H1 (cell line): ENCODE measurements around the gene RMC1. TPM values are rescaled to one million over a fixed set of nuclear protein-coding genes. Genes with fewer than 3 reads are reported as not detected.
A peak's percentile ranks its signal among the peaks of the same experiment; 100 is the strongest.

Experiments
- CTCF ChIA-PET: fragments of 300-600 bp; sonication (Branson Sonifier 250); formaldehyde crosslinking; loops from one replicate; lab custom pipeline; 2021; ENCODE audit not compliant: partially characterized antibody; lab: Charles Lee
- POLR2A ChIA-PET: fragments of 300-600 bp; sonication (Branson Sonifier 250); formaldehyde crosslinking; loops from one replicate; lab custom pipeline; 2021; ENCODE audit warnings: inconsistent platforms; ENCODE audit not compliant: partially characterized antibody; lab: Charles Lee
- DNase-seq, 2 experiments: peaks; one replicate each; pipeline versions ENCODE4 v3.0.0 to v3.0.0-alpha.2; 2010 to 2022; ENCODE audit warnings: low spot score in 2 of 2, low read depth in 1 of 2, mixed read lengths in 1 of 2
- FAIRE-seq: peaks from 2 replicates; lab custom pipeline; 2011; peaks lifted over from hg19 to GRCh38; lab: Jason Lieb, UNC
- H2AFZ ChIP-seq: 2 replicates; pipeline ENCODE4 v1.8.1; 2012; ENCODE audit warnings: low read length, inconsistent platforms
- H2AK5ac ChIP-seq: 2 replicates; pipeline ENCODE4 v1.6.1; 2013; ENCODE audit warnings: low read depth, low read length
- H2BK120ac ChIP-seq: replicated peaks from 2 replicates; pipeline ENCODE3; 2013; ENCODE audit warnings: low read depth, low read length, inconsistent platforms
- H2BK12ac ChIP-seq: 2 replicates; pipeline ENCODE4 v1.6.1; 2013; ENCODE audit warnings: low read depth, low read length
- H2BK15ac ChIP-seq: 2 replicates; pipeline ENCODE4 v1.6.1; 2013; ENCODE audit warnings: low read length
- H2BK20ac ChIP-seq: 2 replicates; pipeline ENCODE4 v1.6.1; 2013; ENCODE audit warnings: low read length
- H2BK5ac ChIP-seq: 2 replicates; pipeline ENCODE4 v1.6.1; 2013; ENCODE audit warnings: low read depth, low read length
- H3K14ac ChIP-seq: 2 replicates; pipeline ENCODE4 v1.6.1; 2013; ENCODE audit warnings: inconsistent platforms; ENCODE audit not compliant: insufficient read length
- H3K18ac ChIP-seq: 2 replicates; pipeline ENCODE4 v1.6.1; 2013; ENCODE audit warnings: low read length; ENCODE audit errors: extremely low read depth
- H3K23ac ChIP-seq: 2 replicates; pipeline ENCODE4 v1.6.1; 2013; ENCODE audit warnings: inconsistent platforms; ENCODE audit not compliant: insufficient read length
- H3K23me2 ChIP-seq: 2 replicates; pipeline ENCODE4 v1.6.1; 2013; ENCODE audit warnings: low read depth, low read length
- H3K27ac ChIP-seq: 2 replicates; pipeline ENCODE4 v1.6.1; 2011; ENCODE audit warnings: low read depth, low read length, inconsistent platforms
- H3K27me3 ChIP-seq, 4 experiments: replicated peaks in 1 of 4; 1 replicate in 1 of 4; 2 replicates in 3 of 4; pipeline versions ENCODE4 v1.6.1 to v1.8.1; 2011 to 2013; ENCODE audit warnings: low read length in 3 of 4, mild to moderate bottlenecking in 3 of 4, inconsistent platforms in 2 of 4, mixed read lengths in 2 of 4, moderate library complexity in 1 of 4; ENCODE audit not compliant: control insufficient read depth in 3 of 4, insufficient read depth in 3 of 4; ENCODE audit errors: extremely low read depth in 1 of 4
- H3K36me3 ChIP-seq, 4 experiments: 2 replicates each; pipeline versions ENCODE4 v1.6.1 to v1.8.1; 2011 to 2013; ENCODE audit warnings: mild to moderate bottlenecking in 4 of 4, low read length in 3 of 4, moderate library complexity in 2 of 4, control low read depth in 1 of 4, inconsistent platforms in 1 of 4; ENCODE audit not compliant: insufficient read depth in 4 of 4, control insufficient read depth in 2 of 4
- H3K4ac ChIP-seq: replicated peaks from 2 replicates; pipeline ENCODE3; 2013; ENCODE audit warnings: low read length, low read depth, mixed read lengths, inconsistent platforms; ENCODE audit not compliant: insufficient read length
- H3K4me1 ChIP-seq, 4 experiments: replicated peaks in 1 of 4; 1 replicate in 1 of 4; 2 replicates in 3 of 4; pipeline versions ENCODE4 v1.6.1 to v1.8.1; 2011 to 2013; ENCODE audit warnings: low read length in 3 of 4, inconsistent platforms in 2 of 4, mixed read lengths in 1 of 4; ENCODE audit not compliant: insufficient read depth in 4 of 4, control insufficient read depth in 3 of 4
- H3K4me2 ChIP-seq, 2 experiments: 2 replicates each; pipeline versions ENCODE4 v1.6.1 to v1.8.1; 2011 to 2013; ENCODE audit warnings: low read depth in 2 of 2, low read length in 2 of 2, control low read depth in 1 of 2, inconsistent platforms in 1 of 2, mild to moderate bottlenecking in 1 of 2; ENCODE audit not compliant: insufficient read depth in 1 of 2
- H3K4me3 ChIP-seq, 4 experiments: fragments of 200-600, 300-600 bp in 1 of 4; sonication (generic), shearing (Covaris generic), sonication (Bioruptor Twin) in 1 of 4; 2 replicates each; pipeline versions ENCODE4 v1.5.1 to v1.8.1; 2011 to 2016; ENCODE audit warnings: low read length in 4 of 4, low read depth in 3 of 4, control low read depth in 2 of 4, inconsistent platforms in 2 of 4, mild to moderate bottlenecking in 2 of 4, mixed read lengths in 1 of 4, moderate library complexity in 1 of 4; ENCODE audit not compliant: insufficient read depth in 2 of 4; ENCODE audit errors: extremely low read depth in 1 of 4
- H3K56ac ChIP-seq: replicated peaks from 2 replicates; pipeline ENCODE3; 2013; ENCODE audit warnings: low read depth, mild to moderate bottlenecking, mixed read lengths, low read length, inconsistent platforms; ENCODE audit not compliant: insufficient read length
- H3K79me1 ChIP-seq: 2 replicates; pipeline ENCODE4 v1.6.1; 2013; ENCODE audit warnings: low read depth, low read length, control low read depth
- H3K79me2 ChIP-seq, 2 experiments: 2 replicates each; pipeline versions ENCODE4 v1.6.1 to v1.8.1; 2012 to 2013; ENCODE audit warnings: low read length in 2 of 2, mild to moderate bottlenecking in 2 of 2, inconsistent platforms in 1 of 2; ENCODE audit not compliant: insufficient read depth in 2 of 2, control insufficient read depth in 1 of 2
- H3K9ac ChIP-seq, 4 experiments: replicated peaks in 1 of 4; 1 replicate in 1 of 4; 2 replicates in 3 of 4; pipeline versions ENCODE4 v1.6.1 to v1.8.1; 2011 to 2013; ENCODE audit warnings: low read depth in 3 of 4, low read length in 3 of 4, control low read depth in 2 of 4, mild to moderate bottlenecking in 2 of 4, moderate library complexity in 2 of 4, inconsistent platforms in 1 of 4; ENCODE audit errors: extremely low read depth in 1 of 4
- H3K9me3 ChIP-seq, 2 experiments: 2 replicates each; pipeline versions ENCODE4 v1.6.1 to v1.8.1; 2012 to 2013; ENCODE audit warnings: mild to moderate bottlenecking in 2 of 2, moderate library complexity in 2 of 2, control low read depth in 1 of 2, inconsistent platforms in 1 of 2, low read depth in 1 of 2, low read length in 1 of 2, mixed read lengths in 1 of 2; ENCODE audit not compliant: insufficient read depth in 2 of 2
- H4K20me1 ChIP-seq, 2 experiments: replicated peaks in 1 of 2; 2 replicates each; pipeline versions ENCODE3 to v1.8.1; 2011 to 2013; ENCODE audit warnings: inconsistent platforms in 2 of 2, low read length in 2 of 2, mild to moderate bottlenecking in 1 of 2; ENCODE audit not compliant: insufficient read depth in 2 of 2, control insufficient read depth in 1 of 2
- H4K5ac ChIP-seq: 2 replicates; pipeline ENCODE4 v1.6.1; 2013; ENCODE audit warnings: low read length, low read depth, mixed read lengths, inconsistent platforms; ENCODE audit not compliant: insufficient read length
- H4K8ac ChIP-seq: 2 replicates; pipeline ENCODE4 v1.8.0; 2013; ENCODE audit warnings: mild to moderate bottlenecking, moderate library complexity, low read length, inconsistent platforms; ENCODE audit not compliant: insufficient read depth; ENCODE audit errors: extremely low read depth
- H4K91ac ChIP-seq: replicated peaks from 2 replicates; pipeline ENCODE3; 2013; ENCODE audit warnings: low read length, mixed read lengths, inconsistent platforms; ENCODE audit not compliant: insufficient read length
- CTBP2 ChIP-seq: IDR thresholded peaks from 2 replicates; pipeline ENCODE4 v1.7.0; 2011; ENCODE audit warnings: borderline replicate concordance, mild to moderate bottlenecking, moderate library complexity, mixed read lengths, low read length; ENCODE audit not compliant: insufficient read depth, insufficient read length
- HDAC2 ChIP-seq, 2 experiments: fragments of 300-600 bp in 1 of 2; sonication (generic) in 1 of 2; IDR thresholded peaks; 2 replicates each; pipeline ENCODE4 v1.6.1; 2011 to 2012; ENCODE audit warnings: low read depth in 2 of 2, low read length in 2 of 2, mild to moderate bottlenecking in 2 of 2, moderate library complexity in 2 of 2, borderline replicate concordance in 1 of 2, inconsistent platforms in 1 of 2
- SAP30 ChIP-seq: fragments of 300-600 bp; sonication (generic); IDR thresholded peaks from 2 replicates; pipeline ENCODE4 v1.7.1; 2012; ENCODE audit warnings: low read length, moderate library complexity, mild to moderate bottlenecking, inconsistent platforms; ENCODE audit not compliant: insufficient read depth, insufficient replicate concordance
- WGBS, 2 experiments: shearing (Covaris generic) in 1 of 2; methylation state at CpG; one replicate each; pipeline versions ENCODE4 v1.1.6 to v1.1.7; 2013 to 2015; ENCODE audit warnings: low lambda C conversion rate in 2 of 2, mixed read lengths in 2 of 2, inconsistent platforms in 1 of 2, low coverage in 1 of 2, missing lambda C conversion rate in 1 of 2; ENCODE audit not compliant: insufficient replicate concordance in 2 of 2, insufficient coverage in 1 of 2, insufficient read length in 1 of 2; ENCODE audit errors: extremely low coverage in 1 of 2, missing lambda C conversion rate in 1 of 2; 5-methylcytosine and 5-hydroxymethylcytosine counted together
- long read RNA-seq, 2 experiments: library from RNA in 1 of 2; library from capped mRNA in 1 of 2; stranded (forward); transcript quantifications; one replicate each; pipeline ENCODE4 v2.0.0, GENCODE V29; 2021; ENCODE audit warnings: inconsistent platforms in 1 of 2
- polyA minus RNA-seq, 3 experiments: library from RNA; depleted of rRNA, polyadenylated mRNA; stranded (reverse); fragments of >200 nt; gene quantifications; 1 replicate in 2 of 3; 2 replicates in 1 of 3; pipeline ENCODE4 v1.2.3, GENCODE V29; 2011
- polyA plus RNA-seq, 7 experiments: library from polyadenylated mRNA; depleted of rRNA in 3 of 7; stranded (reverse) in 5 of 7; unstranded in 2 of 7; fragments of >200 nt in 5 of 7; fragments of 200-250 nt in 2 of 7; gene quantifications; 1 replicate in 5 of 7; 2 replicates in 1 of 7; 4 replicates in 1 of 7; pipeline versions ENCODE4 v1.2.1 to v1.2.3, GENCODE V29; 2011 to 2013; ENCODE audit warnings: missing spikeins in 2 of 7, mixed read lengths in 2 of 7
- total RNA-seq: library from RNA; stranded (reverse); fragmentation: NEBNext Ultra II Directional; extraction: Animal tissue kit (Norgen Biotek cat#: 25700); gene quantifications from 2 replicates; pipeline ENCODE4 v1.2.1, GENCODE V29; 2021
- TF ChIP-seq, protein P1 (sequence below): IDR thresholded peaks from 2 replicates; pipeline ENCODE4 v1.6.1; 2011; ENCODE audit warnings: low read depth, mild to moderate bottlenecking, low read length; ENCODE audit not compliant: insufficient read depth

Gene RMC1
- 20.1 and 21.3 TPM in 2 replicates for total RNA-seq
- 14.2 and 16.4 TPM in 2 replicates for polyA plus RNA-seq (2011; rRNA removed)
- 12.6 TPM for polyA plus RNA-seq (2011; cell fraction: cytosol; rRNA removed)
- polyA plus RNA-seq (2011; cell fraction: nucleus; rRNA removed): 22.0 TPM
- 13.8 to 18.0 TPM (median 16.3 TPM) in 4 replicates for polyA plus RNA-seq (2012, experiment 1 of 2)
- 6.8 TPM for polyA plus RNA-seq (2012, experiment 2 of 2)
- polyA plus RNA-seq (2013, experiment 1 of 2): 21.6 TPM
- polyA plus RNA-seq (2013, experiment 2 of 2): 21.4 TPM
- 11.1 and 13.4 TPM in 2 replicates for polyA minus RNA-seq (2011; rRNA and poly(A)+ RNA removed)
- 12.6 TPM for polyA minus RNA-seq (2011; cell fraction: cytosol; rRNA and poly(A)+ RNA removed)
- polyA minus RNA-seq (2011; cell fraction: nucleus; rRNA and poly(A)+ RNA removed): 11.3 TPM
- long read RNA-seq, experiment 1, partial matches to known transcripts: 3 of 7 reads
- long read RNA-seq, experiment 1, other reads (novel, unspliced or antisense): 0 of 7 reads
- long read RNA-seq, experiment 2, partial matches to known transcripts: 7 of 8 reads
- long read RNA-seq, experiment 2, other reads (novel, unspliced or antisense): 1 of 8 reads

DNA sequence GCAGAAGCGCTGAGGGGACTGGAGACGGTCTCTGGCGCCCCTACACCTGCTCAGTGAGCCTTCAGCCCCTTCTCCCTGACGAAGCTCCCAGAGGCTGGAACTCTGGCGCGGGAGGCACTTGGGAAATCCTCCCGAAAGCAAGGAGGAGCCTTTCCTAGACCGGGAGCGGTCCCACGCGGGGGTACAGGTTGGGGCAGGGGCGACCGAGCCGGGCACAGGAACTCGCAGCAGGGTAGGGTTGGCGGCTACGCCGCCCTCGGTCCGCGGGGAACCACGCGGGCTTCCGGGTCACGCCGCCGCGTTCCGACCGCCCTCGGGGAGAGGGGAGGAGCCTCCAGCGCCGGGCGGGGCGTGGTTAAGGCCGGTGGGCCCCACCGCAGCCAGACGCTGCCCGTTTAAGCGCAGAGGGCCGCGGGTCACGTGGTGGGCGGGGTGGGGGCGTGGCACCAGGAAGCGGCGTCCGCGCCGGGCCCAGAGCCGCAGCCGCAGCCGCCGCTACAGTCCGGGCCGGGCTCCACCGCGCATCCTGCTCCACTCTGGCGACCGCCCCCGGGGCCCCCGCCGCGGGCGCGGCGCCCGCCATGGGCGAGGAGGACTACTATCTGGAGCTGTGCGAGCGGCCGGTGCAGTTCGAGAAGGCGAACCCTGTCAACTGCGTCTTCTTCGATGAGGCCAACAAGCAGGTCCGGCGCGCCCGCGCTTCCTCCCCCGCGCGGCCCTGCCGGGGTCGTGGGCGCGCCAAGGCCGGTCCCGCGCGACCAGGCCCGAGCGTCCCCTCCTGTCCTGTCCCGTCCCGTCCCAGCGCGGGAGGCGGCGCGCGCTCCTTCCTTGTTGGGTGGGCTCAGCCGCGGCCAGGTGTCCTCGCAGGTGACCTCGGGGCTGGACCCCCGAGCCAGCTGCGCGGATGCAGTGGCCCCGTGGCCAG, at the start of gene RMC1:
Gene RMC1 (plus strand): TSS at position 474 of the 925 bp plus-strand sequence. CDS start 108 bp downstream, at position 582.
- H2BK15ac ChIP-seq: peak within 1 kb of the TSS; percentile 97; the same call in 1 of the 2 replicates
- no peak for FAIRE-seq
- POLR2A ChIA-PET: interaction anchor here (1.0 to 1.5 kb wide), 2 partner anchors 15 to 17 kb away, joined by 3 read pairs; no protein-coding TSS in a partner anchor
- TF ChIP-seq, protein P1, sequence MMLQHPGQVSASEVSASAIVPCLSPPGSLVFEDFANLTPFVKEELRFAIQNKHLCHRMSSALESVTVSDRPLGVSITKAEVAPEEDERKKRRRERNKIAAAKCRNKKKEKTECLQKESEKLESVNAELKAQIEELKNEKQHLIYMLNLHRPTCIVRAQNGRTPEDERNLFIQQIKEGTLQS: peak; percentile 75
- TF ChIP-seq CTBP2 (peak; percentile 39), SAP30 (no peak), HDAC2 (IDR thresholded peaks at IDR 0.05; ENCODE audit: borderline replicate concordance in 1 of 2, low read depth in 2 of 2, low read length in 2 of 2) (0 out of 4 replicates have a peak, but pooled peaks of 1 of the 2 experiments have one; percentile 83)

More for the DNA sequence above, at the start of gene RMC1:
- peak; percentile 78 to 99 for DNase-seq
- no peak within 1 kb of the TSS for H2BK120ac ChIP-seq
- H3K4ac ChIP-seq: no peak within 1 kb of the TSS
- H3K9me3 ChIP-seq: no peaks in the 10 kb centered on the region
- H2BK20ac ChIP-seq: 0 out of 2 replicates have a peak within 1 kb of the TSS, but pooled peaks have one; percentile 80
- peak within 1 kb of the TSS; percentile 78 to 91 for H3K4me2 ChIP-seq
- CTCF ChIA-PET: interaction anchor here (0.7 kb wide), 1 partner anchor 26 kb away, joined by 3 read pairs; no protein-coding TSS in a partner anchor
- H3K79me2 ChIP-seq: peaks cover 0 to 5% of the 10 kb centered on the region in 2 experiments; a peak in 1 of 4 replicates
- peaks cover 0 to 4% (median 0%) of the 10 kb centered on the region in 4 experiments; a peak in 2 of 8 replicates for H3K36me3 ChIP-seq
- peak within 1 kb of the TSS; percentile 69 for H4K8ac ChIP-seq
- no peak within 1 kb of the TSS for H4K91ac ChIP-seq
- H4K5ac ChIP-seq: peak within 1 kb of the TSS; percentile 93
- peak within 1 kb of the TSS; percentile 83; the same call in 1 of the 2 replicates for H2BK5ac ChIP-seq
- H3K56ac ChIP-seq: peak within 1 kb of the TSS; percentile 14
- no peak within 1 kb of the TSS for H2BK12ac ChIP-seq
- peak within 1 kb of the TSS; percentile 71; the same call in 1 of the 2 replicates for H3K27ac ChIP-seq
- WGBS, 2 experiments: 1% methylated on average over 85 of the region's 110 CpGs; no CpG with 5 or more reads in 1 of the 2 experiments
- peaks cover 5 to 7% of the 10 kb centered on the region in 2 experiments for H4K20me1 ChIP-seq
- H3K23ac ChIP-seq: no peak within 1 kb of the TSS
- no peaks in the 10 kb centered on the region; the same call in 1 of the 2 replicates for H3K79me1 ChIP-seq
- H3K23me2 ChIP-seq: peaks cover 7% of the 10 kb centered on the region; the same call in 1 of the 2 replicates
- H3K4me1 ChIP-seq: peaks cover 2 to 6% (median 4%) of the 10 kb centered on the region in 4 experiments; a peak in 5 of 7 replicates
- H3K18ac ChIP-seq: peak within 1 kb of the TSS; percentile 96
- no peak within 1 kb of the TSS for H2AK5ac ChIP-seq
- H3K4me3 ChIP-seq: peak within 1 kb of the TSS; percentile 72 to 99 (median 82)
- no peak within 1 kb of the TSS for H3K14ac ChIP-seq
- peaks cover 0 to 13% (median 5%) of the 10 kb centered on the region in 4 experiments; a peak in 5 of 7 replicates for H3K27me3 ChIP-seq
- H2AFZ ChIP-seq: peak within 1 kb of the TSS; percentile 81; the same call in 1 of the 2 replicates
- H3K9ac ChIP-seq: peak within 1 kb of the TSS; percentile 24 to 70 (median 53); a peak in 6 of 7 replicates
